ENCODE data around the gene SLC9C2. TPM values are rescaled to one million over a fixed set of nuclear protein-coding genes. Genes with fewer than 3 reads are reported as not detected.
"Not testable (repeated sequence)": the region's sequence is repeated elsewhere in the genome, so short reads cannot be mapped to it uniquely, and the experiment has no call there.

The SLC9C2 gene
- total RNA-seq = 0.60 TPM in 1 of 2 replicates, not detected in the other

GRCh38 chr1:173603056-173603591 is at the start of gene SLC9C2:
Gene SLC9C2, minus strand, starts transcription at chr1:173603072. Its CDS starts 1,296 bp downstream, at chr1:173601776.
- DNase-seq (ENCODE audit: low read depth) = peak; percentile 18

- DNase-seq (ENCODE audit: low read depth) = no peak
These were observed 46.2 kb upstream of the SLC9C2 start for GRCh38 chr1:173648880-173649605.

GRCh38 chr1:173646656-173647055 is 43.8 kb upstream of the SLC9C2 start:
- no peak for DNase-seq (ENCODE audit: low read depth)

- DNase-seq (ENCODE audit: low read depth) = not testable (repeated sequence)
These were observed 39.7 kb upstream of the SLC9C2 start for GRCh38 chr1:173642450-173643139.

- no peak for DNase-seq (ENCODE audit: low read depth)
These were observed 36.2 kb upstream of the SLC9C2 start for GRCh38 chr1:173639102-173639501.

- no peak for DNase-seq (ENCODE audit: low read depth)
These were observed 35.5 kb upstream of the SLC9C2 start for GRCh38 chr1:173638043-173639021.

GRCh38 chr1:173637236-173638042 is 34.6 kb upstream of the SLC9C2 start:
- DNase-seq (ENCODE audit: low read depth) = peak; percentile 4

- DNase-seq (ENCODE audit: low read depth) = no peak
These were observed 32.2 kb upstream of the SLC9C2 start, which contains the start of gene TEX50 for GRCh38 chr1:173635116-173635515. Gene TEX50, plus strand, starts transcription at chr1:173635338. Its CDS starts 184 bp downstream, at chr1:173635522.

- no peak for DNase-seq (ENCODE audit: low read depth)
These were observed 26.0 kb upstream of the SLC9C2 start for GRCh38 chr1:173628888-173629287.

- DNase-seq (ENCODE audit: low read depth) = no peak
These were observed 24.4 kb upstream of the SLC9C2 start for GRCh38 chr1:173627269-173627668.

- DNase-seq (ENCODE audit: low read depth) = no peak
These were observed 14.0 kb upstream of the SLC9C2 start for GRCh38 chr1:173616859-173617258.

- not testable (repeated sequence) for DNase-seq (ENCODE audit: low read depth)
These were observed 10.2 kb upstream of the SLC9C2 start for GRCh38 chr1:173613086-173613485.

GRCh38 chr1:173608503-173609216 is 5.8 kb upstream of the SLC9C2 start:
- no peak for DNase-seq (ENCODE audit: low read depth)

- no peak for DNase-seq (ENCODE audit: low read depth)
These were observed 1.3 kb downstream of the SLC9C2 start for GRCh38 chr1:173601588-173601987.

- DNase-seq (ENCODE audit: low read depth) = no peak
These were observed 6.6 kb downstream of the SLC9C2 start for GRCh38 chr1:173596097-173596825.

GRCh38 chr1:173591138-173591537 is 11.7 kb downstream of the SLC9C2 start:
- DNase-seq (ENCODE audit: low read depth) = not testable (repeated sequence)

GRCh38 chr1:173590557-173590956 is 12.3 kb downstream of the SLC9C2 start:
- no peak for DNase-seq (ENCODE audit: low read depth)

- no peak for DNase-seq (ENCODE audit: low read depth)
These were observed 21.3 kb downstream of the SLC9C2 start for GRCh38 chr1:173581383-173582079.

GRCh38 chr1:173580658-173581057 is 22.2 kb downstream of the SLC9C2 start:
- no peak for DNase-seq (ENCODE audit: low read depth)
